Brain microvascular endothelial cell (primary cell): ENCODE results near the gene VEGFA.

ENCODE experiments used
- DNase-seq: peaks from one replicate; pipeline ENCODE4 v3.0.0-alpha.2; 2020
- H3K27ac ChIP-seq: fragments of 250-450 bp; sonication (Bioruptor Pico); 2 replicates; pipeline ENCODE4 v1.5.1; 2020; ENCODE audit warnings: mild to moderate bottlenecking, moderate library complexity
- H3K27me3 ChIP-seq: fragments of 250-450 bp; sonication (Bioruptor Pico); replicated peaks from 2 replicates; pipeline ENCODE4 v1.5.1; 2020; ENCODE audit warnings: mild to moderate bottlenecking
- H3K36me3 ChIP-seq: fragments of 250-450 bp; sonication (Bioruptor Pico); replicated peaks from 2 replicates; pipeline ENCODE4 v1.5.1; 2020; ENCODE audit warnings: mild to moderate bottlenecking
- H3K4me3 ChIP-seq: 2 replicates; pipeline ENCODE4 v1.5.1; 2011; ENCODE audit warnings: low read depth, mild to moderate bottlenecking, control low read depth, low read length, moderate library complexity
- CTCF ChIP-seq: IDR thresholded peaks from 2 replicates; pipeline ENCODE4 v1.5.1; 2011; ENCODE audit warnings: low read depth, mild to moderate bottlenecking, moderate library complexity, low read length, control low read depth, inconsistent platforms; ENCODE audit errors: missing control alignments
- in situ Hi-C: cut with HindIII; loops from 2 replicates; pipeline ENCODE4 v1.10.0; 2017; ENCODE audit warnings: low sequenced_read_pairs, low pct_ligation_motif_present

VEGFA gene

GRCh38 chr6:43830775-43831174 lies 60.8 kb downstream of the VEGFA start:
- Histone ChIP-seq H3K27ac (no peak overlapping the region), H3K27me3 (no peaks in the 10 kb centered on the region), H3K4me3 (no peak overlapping the region), H3K36me3 (no peaks in the 10 kb centered on the region)
- no peak for TF ChIP-seq CTCF
- DNase-seq, result no peak
- in situ Hi-C loops, result no loop called here

GRCh38 chr6:43831191-43831590 lies 61.2 kb downstream of the VEGFA start:
- no peak for TF ChIP-seq CTCF
- no peaks in the 10 kb centered on the region for H3K36me3 ChIP-seq
- no peaks in the 10 kb centered on the region for H3K27me3 ChIP-seq
- no peak for DNase-seq
- H3K4me3 ChIP-seq, result no peak overlapping the region
- in situ Hi-C loops, result no loop called here
- no peak overlapping the region for H3K27ac ChIP-seq

GRCh38 chr6:43833223-43833995 lies 63.4 kb downstream of the VEGFA start:
- DNase-seq, result peak; percentile 33
- in situ Hi-C loops, result no loop called here
- TF ChIP-seq CTCF, result no peak

GRCh38 chr6:43833996-43834390 lies 64.0 kb downstream of the VEGFA start:
- no peak for TF ChIP-seq CTCF
- in situ Hi-C loops, result no loop called here
- H3K27me3 ChIP-seq, result no peaks in the 10 kb centered on the region
- no peaks in the 10 kb centered on the region for H3K36me3 ChIP-seq
- H3K27ac ChIP-seq, result no peak overlapping the region
- H3K4me3 ChIP-seq, result no peak overlapping the region
- DNase-seq, result no peak

More at GRCh38 chr6:43833223-43833995, 63.4 kb downstream of the VEGFA start:
- Histone ChIP-seq H3K27me3 (no peaks in the 10 kb centered on the region), H3K36me3 (no peaks in the 10 kb centered on the region), H3K27ac (no peak overlapping the region), H3K4me3 (no peak overlapping the region)

GRCh38 chr6:43834528-43835155 lies 64.6 kb downstream of the VEGFA start:
- Histone ChIP-seq H3K36me3 (no peaks in the 10 kb centered on the region), H3K4me3 (no peak overlapping the region), H3K27ac (no peak overlapping the region), H3K27me3 (no peaks in the 10 kb centered on the region)
- TF ChIP-seq CTCF, result no peak
- in situ Hi-C loops, result no loop called here
- DNase-seq, result no peak
